ENCODE results near the gene MBTPS1. TPM values are rescaled to one million over a fixed set of nuclear protein-coding genes. Genes with fewer than 3 reads are reported as not detected.

Gene MBTPS1
- total RNA-seq = 61.9 and 85.7 TPM in 2 replicates

DNA sequence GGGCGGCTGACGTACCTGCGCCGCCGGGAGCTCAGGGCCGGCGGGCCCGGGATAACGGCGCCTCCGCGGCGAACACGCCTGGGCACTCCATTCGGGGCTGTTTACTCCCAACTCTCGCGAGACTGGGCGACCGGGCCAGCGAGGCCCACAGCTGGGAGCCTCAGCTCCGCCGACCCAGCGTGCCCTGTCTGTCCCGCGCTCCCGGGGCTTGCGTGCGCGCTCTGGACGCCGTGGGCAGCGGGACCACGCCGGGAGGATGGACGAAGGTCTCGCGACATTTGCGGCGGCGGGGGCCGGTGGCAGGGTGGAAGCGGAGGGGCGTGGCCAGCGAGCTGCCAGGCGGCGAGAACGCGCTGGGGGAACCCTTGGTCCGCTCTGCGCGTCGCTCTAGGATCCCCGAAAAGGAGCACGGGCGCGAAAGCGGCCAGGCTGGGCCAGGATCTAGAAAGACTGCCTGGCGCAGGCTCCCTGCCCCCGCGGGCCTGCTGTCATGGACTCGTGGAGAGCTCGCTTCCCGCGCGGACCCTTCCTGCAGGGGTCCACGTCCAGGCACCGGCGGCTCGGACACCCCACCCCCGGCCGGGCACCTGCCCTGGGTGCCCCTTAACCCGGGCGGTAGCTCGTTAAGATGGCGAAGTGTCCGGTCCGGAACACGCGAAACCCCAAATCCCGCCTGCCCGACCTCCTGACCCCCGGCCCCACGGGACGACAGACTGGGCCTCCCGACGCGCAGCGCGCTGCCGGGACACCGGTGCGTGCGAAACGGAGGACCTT, at the start of gene MBTPS1:
Gene MBTPS1 (minus strand): TSS at position 223 of the 774 bp plus-strand sequence. CDS start 15,159 bp downstream, outside the sequence.

GRCh38 chr16:84144859-84145639, 28.3 kb upstream of the MBTPS1 start, which contains the start of the genes DNAAF1 and HSDL1:
Gene DNAAF1, plus strand, starts transcription at chr16:84145308. Its CDS starts 133 bp downstream, at chr16:84145441.
Gene HSDL1, minus strand, starts transcription at chr16:84145177. Its CDS starts 13,856 bp downstream, at chr16:84131321.

GRCh38 chr16:84042308-84042878, 74.3 kb downstream of the MBTPS1 start, which contains the start of gene SLC38A8:
Gene SLC38A8, minus strand, starts transcription at chr16:84042795. Its CDS starts 638 bp downstream, at chr16:84042157.

Other genes starting within 250 kb of the MBTPS1 start
- gene MLYCD, start 217.8 kb downstream of the MBTPS1 start, total RNA-seq = 1.3 and 3.2 TPM in 2 replicates
- gene OSGIN1, start 163.7 kb downstream of the MBTPS1 start, total RNA-seq = 1.6 and 3.5 TPM in 2 replicates
- 1.3 TPM in 1 of 2 replicates, not detected in the other for gene NECAB2, start 148.7 kb downstream of the MBTPS1 start, total RNA-seq
- gene SLC38A8, start 74.1 kb downstream of the MBTPS1 start, total RNA-seq = not detected in 2 replicates
- 11.7 and 15.5 TPM in 2 replicates for gene HSDL1, start 28.2 kb upstream of the MBTPS1 start, total RNA-seq
- not detected in 2 replicates for gene DNAAF1, start 28.4 kb upstream of the MBTPS1 start, total RNA-seq
- gene TAF1C, start 70.1 kb upstream of the MBTPS1 start, total RNA-seq = 26.7 and 31.4 TPM in 2 replicates
- 0.13 TPM in 1 of 2 replicates, not detected in the other for gene ADAD2, start 74.2 kb upstream of the MBTPS1 start, total RNA-seq
- gene KCNG4, start 123.1 kb upstream of the MBTPS1 start, total RNA-seq = not detected in 2 replicates
- gene WFDC1, start 177.9 kb upstream of the MBTPS1 start, total RNA-seq = 0.33 and 0.63 TPM in 2 replicates

Measured in mesangial cell (primary cell).